GM12875 (cell line): ENCODE measurements around the gene TMEM272.

Source experiments
- H3K4me3 ChIP-seq: one replicate; pipeline ENCODE4 v1.5.1; 2011; ENCODE audit warnings: low read depth, low read length, control low read depth
- TF ChIP-seq, protein P1 (sequence below): IDR thresholded peaks from 2 replicates; pipeline ENCODE4 v1.5.1; 2011; ENCODE audit warnings: low read depth, mild to moderate bottlenecking, control low read depth, inconsistent platforms, low read length, moderate library complexity, borderline replicate concordance; ENCODE audit not compliant: insufficient read depth

TMEM272 gene

DNA sequence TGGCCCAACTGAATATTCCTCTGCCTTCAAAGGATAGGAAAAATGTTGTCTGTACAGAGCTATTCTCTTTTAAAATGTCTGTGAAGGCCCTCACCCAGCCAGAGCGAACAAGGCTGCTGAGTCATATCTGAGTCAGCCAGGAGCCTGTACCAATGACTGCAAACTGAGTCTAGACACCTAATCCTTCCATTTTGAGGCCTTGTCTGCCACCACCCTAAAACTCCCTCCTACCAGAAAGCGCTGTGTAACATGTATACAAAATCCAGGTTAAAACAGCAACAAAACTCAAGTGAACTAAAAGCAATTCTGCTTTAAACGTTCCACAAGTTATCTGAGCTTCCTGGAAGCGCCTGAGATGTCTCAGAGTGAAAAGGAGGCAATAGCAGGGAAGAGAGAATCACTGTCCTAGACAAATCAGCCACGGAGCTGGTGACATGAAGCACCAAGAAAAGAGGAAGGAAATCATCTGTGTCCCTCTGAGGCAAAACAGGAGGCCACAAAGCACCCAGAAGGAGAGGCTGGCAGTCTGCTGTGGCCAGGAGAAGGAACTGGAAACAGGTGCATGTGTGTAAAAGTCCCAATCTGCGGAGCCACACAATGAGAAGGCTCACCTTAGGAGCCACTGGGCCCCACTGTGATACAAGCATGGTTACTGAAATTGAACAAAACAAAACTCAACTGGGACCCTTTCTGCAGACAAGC, 51.3 kb downstream of the TMEM272 start:
- no peak overlapping the region for H3K4me3 ChIP-seq
- TF ChIP-seq, protein P1, sequence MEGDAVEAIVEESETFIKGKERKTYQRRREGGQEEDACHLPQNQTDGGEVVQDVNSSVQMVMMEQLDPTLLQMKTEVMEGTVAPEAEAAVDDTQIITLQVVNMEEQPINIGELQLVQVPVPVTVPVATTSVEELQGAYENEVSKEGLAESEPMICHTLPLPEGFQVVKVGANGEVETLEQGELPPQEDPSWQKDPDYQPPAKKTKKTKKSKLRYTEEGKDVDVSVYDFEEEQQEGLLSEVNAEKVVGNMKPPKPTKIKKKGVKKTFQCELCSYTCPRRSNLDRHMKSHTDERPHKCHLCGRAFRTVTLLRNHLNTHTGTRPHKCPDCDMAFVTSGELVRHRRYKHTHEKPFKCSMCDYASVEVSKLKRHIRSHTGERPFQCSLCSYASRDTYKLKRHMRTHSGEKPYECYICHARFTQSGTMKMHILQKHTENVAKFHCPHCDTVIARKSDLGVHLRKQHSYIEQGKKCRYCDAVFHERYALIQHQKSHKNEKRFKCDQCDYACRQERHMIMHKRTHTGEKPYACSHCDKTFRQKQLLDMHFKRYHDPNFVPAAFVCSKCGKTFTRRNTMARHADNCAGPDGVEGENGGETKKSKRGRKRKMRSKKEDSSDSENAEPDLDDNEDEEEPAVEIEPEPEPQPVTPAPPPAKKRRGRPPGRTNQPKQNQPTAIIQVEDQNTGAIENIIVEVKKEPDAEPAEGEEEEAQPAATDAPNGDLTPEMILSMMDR = no peak

DNA sequence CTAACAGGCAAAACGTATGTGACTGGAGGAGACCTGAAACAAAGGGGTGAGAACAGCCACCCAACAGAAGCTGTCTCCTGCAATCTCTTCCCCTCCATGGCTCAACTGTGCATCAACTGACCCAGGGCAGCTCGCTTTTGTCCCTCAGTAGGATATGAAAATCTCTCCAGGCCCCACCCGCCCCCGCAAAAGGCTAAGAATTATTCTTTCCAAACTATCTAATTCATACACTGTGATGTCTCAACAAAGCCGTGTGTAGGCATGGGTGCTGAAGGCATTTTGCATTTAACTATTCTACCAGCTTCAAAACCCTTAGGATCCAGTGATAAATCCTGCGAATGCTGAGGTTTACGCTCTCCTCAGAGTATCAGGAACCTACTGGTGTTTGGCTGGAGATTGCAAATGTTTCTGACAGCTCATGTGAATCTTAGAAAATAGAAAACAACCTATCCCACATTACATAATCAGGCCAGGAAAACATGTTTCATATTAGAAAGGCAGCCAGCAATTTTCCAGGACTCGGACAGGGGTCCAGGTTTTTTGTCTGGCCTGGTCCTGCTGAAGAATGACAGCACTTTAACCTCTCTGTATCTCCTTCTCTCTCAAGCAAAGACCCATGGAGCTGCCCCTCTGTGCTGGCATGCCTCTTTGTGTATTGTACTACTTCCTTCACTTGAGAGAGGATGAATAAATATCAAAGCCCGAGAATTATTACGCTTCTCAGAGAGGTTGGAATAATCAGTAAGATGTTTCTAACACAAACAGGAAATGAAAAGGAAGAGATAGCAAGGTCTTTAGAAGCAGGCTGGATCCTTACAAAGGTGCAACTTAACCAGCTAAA, 58.3 kb downstream of the TMEM272 start:
- no peak overlapping the region for H3K4me3 ChIP-seq
- TF ChIP-seq, protein P1 = no peak

DNA sequence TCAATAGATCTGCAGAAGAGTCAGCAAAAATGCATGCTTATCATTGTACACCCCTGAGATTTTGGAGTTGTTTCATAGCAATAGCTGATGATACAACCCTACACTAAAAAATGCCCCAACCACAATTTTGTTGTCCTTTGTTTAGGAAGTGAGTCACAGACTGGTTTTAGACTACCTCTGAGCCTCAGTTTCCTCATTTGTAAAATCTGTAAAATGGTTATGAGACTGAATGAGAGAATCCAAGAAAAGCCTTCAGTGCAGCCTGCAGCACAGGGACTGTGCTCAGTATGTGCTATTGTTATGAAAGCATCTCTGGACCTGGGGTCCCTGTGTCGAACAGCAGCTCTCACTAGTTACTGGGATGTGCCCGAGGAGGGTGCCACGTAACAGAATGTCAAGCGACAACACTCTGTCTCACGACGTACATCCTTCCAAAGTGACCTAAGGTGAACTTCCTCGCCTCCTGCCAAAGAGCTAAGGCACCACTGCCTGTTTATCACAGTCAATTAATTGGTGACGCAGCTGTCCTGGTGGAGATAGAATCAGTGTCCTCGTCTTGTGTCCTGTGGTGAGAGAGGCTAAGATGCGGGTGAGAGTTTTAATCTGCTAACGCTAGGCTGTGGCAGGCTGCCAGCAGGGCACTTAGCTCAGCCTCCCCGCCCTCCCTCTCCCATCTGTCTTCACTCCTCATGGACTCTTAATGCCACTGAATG, 59.1 kb downstream of the TMEM272 start:
- H3K4me3 ChIP-seq = no peak overlapping the region
- TF ChIP-seq, protein P1 = no peak

DNA sequence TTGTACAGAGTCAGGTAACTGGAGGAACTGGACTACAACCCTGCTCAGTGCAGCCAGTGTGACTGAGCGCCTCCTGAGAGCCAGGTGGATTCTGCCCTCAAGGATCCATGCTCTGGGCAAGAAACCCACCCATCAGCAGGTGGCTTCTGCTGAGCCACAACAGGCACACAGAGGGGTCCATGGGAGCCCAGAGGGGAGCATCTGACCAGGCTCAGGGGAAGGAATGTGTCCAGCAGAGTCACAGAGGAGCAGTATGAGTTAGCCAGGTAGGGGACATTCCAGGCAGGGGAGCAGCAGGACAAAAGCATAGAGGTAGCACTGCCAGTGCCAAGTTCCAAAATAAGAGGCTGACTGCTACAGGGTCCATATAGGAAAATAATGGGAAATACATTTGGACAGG, 60.9 kb downstream of the TMEM272 start:
- TF ChIP-seq, protein P1 = no peak
- no peak overlapping the region for H3K4me3 ChIP-seq

DNA sequence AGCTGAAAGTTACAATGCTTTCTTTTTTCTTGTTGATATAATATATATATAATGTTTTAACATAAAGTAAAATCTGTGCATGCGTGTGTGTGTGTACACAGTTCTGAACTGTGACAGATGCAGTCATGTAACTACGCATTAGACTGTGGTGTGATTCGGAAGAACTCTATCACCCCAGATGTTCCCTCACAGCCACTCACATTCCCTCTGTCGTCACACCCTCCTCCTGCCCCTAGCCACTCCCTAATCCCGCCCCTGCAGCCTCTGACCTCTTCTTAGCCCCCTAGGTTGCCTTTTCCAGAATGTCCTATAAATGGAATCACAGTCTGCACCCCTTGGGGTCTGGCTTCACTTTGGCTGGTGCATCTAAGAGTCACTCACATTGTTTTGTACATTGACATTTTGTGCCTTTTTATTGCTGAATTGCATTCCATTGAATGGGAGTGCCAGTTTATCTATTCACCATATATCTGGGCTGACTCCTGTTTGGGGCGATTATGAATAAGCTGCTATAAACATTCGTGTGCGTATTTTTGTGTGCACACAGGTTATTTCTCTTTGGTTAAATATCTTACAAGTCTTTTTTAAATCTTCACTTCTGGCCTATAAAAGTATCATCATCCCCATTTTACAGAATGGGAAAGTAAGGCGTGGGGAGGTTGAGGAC, 61.4 kb downstream of the TMEM272 start:
- H3K4me3 ChIP-seq = no peak overlapping the region
- TF ChIP-seq, protein P1 = no peak

DNA sequence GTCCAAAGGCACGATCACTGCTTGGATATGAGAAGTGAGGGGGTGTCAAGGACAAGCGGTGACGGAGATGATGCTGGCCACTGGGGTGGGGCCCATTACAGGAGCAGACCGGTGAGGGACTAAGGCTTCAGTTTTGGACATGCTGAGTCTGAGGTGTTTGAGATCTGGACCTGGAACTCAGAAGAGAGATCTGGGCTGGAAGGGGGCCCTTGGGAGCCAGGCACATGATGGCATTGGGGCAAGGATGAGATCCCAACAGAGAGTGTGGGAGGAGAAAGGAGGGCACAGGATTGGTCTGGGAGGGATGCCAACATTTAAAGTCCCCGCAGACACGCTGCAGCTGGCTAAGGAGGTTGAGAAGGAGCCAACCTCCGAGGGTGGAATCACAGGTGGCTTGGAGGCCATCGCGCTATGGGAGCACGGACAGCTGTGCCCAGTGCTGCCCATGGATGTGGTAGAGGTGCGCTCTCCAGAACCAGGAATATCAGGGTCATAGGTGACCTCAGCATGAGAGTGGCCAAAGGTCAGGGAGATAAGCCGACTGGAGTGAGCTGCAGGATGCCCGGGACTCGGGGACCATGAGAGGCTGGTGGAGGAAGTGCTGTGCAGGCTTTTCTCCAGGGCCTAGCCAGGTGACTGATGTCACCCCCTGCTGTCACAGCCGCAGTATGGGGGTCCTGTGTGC, 62.8 kb downstream of the TMEM272 start:
- no peak overlapping the region for H3K4me3 ChIP-seq
- TF ChIP-seq, protein P1 = no peak
